Measurements from ENCODE around the gene PLEKHJ1.

The PLEKHJ1 gene

DNA sequence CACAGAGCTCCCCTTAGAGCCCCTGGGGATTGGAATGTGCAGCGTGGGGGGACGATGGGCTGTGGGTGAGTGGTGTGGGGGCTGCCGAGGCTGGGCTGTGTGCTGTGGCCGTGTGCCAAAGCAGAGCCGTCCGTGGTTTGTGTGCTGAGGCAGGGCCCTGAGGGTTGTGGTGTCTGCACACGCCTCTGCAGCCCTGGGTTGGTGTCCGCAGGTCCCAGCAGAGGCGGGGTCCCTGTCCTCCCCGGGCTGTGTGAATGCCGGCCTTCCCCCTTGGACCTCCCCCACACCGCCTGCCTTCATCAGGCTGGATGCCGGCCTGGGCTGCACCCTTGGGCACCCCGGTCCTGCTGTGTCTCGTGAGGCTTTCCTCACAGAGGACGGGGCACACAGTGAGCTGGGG is 46.2 kb downstream of the PLEKHJ1 start:
- Mint-ChIP-seq H3K9me3 (peaks cover 0 to 3% of the 10 kb centered on the region in 2 donors), H3K36me3 (peaks cover 65 to 74% of the 10 kb centered on the region in 2 donors), H3K4me1 (peaks cover 23 to 64% of the 10 kb centered on the region in 2 donors), H3K27ac (no peak overlapping the region), H3K4me3 (no peak overlapping the region), H3K27me3 (no peaks in the 10 kb centered on the region)
- no peak for DNase-seq
- ATAC-seq (replicated peaks): no peak

DNA sequence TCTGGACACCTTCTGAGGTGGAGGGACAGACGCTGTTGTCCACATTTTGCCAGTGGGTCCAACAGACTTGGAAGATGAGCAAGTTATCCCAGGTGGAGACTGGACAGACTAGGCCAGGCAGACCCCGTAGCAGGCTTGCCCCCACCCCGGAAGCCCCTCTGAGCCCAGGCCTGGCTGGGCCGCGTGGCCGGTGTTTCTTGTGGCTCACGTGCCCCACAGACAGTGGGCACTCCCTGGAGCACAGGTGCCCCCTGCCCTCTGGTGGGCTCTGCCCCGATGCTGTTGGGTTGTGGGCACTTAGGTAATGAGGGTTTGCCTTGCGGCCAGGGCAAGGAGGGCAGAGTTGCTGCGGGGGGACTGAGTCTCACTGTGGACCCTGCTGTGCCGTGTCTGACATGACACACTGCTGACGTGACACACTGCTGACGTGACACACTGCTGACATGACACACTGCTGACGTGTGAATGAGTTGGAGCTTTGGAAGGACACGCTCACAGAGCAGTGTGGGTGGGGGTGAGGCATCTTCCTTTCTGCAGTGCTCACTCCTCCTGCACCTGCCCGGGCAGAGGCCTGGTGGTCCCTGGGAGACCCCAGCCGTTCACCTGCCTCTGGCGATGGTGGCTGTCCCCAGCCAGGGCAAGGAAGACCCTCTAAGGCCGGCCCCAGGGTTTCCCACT is 47.3 kb downstream of the PLEKHJ1 start:
- Mint-ChIP-seq H3K36me3 (peaks cover 69 to 80% of the 10 kb centered on the region in 2 donors), H3K9me3 (peaks cover 0 to 3% of the 10 kb centered on the region in 2 donors), H3K4me1 (peaks cover 30 to 74% of the 10 kb centered on the region in 2 donors), H3K27me3 (no peaks in the 10 kb centered on the region), H3K27ac (peak overlapping the region; percentile 65), H3K4me3 (peak overlapping the region in 1 of 2 donors; percentile 20)
- ATAC-seq (replicated peaks) (no peak), DNase-seq (no peak)

DNA sequence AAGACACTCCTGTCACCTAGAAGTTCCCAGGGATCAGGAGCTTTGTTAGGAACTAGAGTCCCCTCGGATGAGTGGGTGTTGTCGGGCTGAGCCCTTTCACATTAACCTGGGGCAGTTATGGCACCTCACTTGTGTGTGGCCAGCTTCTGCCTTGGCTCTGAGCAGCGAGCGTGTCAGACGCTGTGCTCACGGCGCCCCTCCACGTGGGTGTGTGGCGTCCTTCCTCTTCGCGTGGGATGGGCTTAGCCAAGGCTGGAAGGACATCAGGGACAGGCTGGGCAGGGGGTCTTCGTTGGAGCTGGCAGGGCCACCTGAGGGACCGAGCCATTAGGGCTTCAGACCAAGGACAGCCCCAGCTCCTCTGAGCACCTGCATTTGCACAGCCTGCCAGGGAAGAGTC is 49.0 kb downstream of the PLEKHJ1 start:
- peaks cover 40 to 83% of the 10 kb centered on the region in 2 donors for H3K4me1 Mint-ChIP-seq
- H3K27ac Mint-ChIP-seq: peak overlapping the region; percentile 77
- DNase-seq (no peak), ATAC-seq (replicated peaks) (no peak)
- no peaks in the 10 kb centered on the region for H3K27me3 Mint-ChIP-seq
- H3K4me3 Mint-ChIP-seq: peak overlapping the region; percentile 48 to 71
- peaks cover 63 to 71% of the 10 kb centered on the region in 2 donors for H3K36me3 Mint-ChIP-seq
- peaks cover 0 to 3% of the 10 kb centered on the region in 2 donors for H3K9me3 Mint-ChIP-seq

DNA sequence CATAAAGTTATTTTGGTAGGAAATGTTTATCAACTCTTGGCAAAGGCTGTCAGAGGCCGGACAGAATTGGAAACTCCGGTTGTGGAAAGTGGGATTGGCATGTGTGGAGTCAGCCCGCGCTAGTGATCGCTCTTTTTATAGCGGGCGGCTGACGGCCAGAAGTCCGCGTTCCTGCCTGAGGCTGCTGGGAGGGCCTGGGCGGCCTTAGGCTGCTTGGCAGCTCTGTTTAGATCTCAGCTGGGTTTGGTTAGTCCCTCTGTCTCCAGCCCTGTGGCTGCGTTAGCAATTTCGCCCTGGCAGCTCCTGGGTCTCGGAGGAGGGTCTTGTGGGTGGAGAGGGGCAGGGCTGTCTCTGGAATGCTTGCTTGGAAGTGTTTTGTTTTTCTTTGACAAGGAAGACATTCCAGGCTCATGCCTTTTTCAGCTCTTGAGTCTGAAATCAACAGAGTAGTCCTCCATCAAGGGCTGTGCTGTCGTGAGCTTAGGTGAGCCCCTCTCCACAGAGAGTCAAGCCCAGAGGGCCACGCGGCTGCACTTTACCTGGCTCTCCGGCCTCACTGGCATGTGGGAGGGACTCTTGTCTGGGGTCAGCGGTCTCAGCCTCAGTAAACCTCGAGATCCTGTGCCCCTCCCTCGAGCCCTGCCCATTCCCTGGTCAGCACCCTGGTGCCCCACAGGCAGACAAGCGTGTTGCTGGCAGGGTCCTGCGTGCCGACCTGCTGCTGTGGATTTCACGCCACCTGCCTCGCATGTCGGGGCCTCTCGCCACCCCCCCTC is 49.9 kb downstream of the PLEKHJ1 start:
- DNase-seq (no peak), ATAC-seq (replicated peaks) (no peak)
- Mint-ChIP-seq H3K27ac (no peak overlapping the region), H3K36me3 (peaks cover 62 to 71% of the 10 kb centered on the region in 2 donors), H3K4me1 (peaks cover 44 to 86% of the 10 kb centered on the region in 2 donors), H3K9me3 (peaks cover 0 to 3% of the 10 kb centered on the region in 2 donors), H3K27me3 (no peaks in the 10 kb centered on the region), H3K4me3 (no peak overlapping the region)

DNA sequence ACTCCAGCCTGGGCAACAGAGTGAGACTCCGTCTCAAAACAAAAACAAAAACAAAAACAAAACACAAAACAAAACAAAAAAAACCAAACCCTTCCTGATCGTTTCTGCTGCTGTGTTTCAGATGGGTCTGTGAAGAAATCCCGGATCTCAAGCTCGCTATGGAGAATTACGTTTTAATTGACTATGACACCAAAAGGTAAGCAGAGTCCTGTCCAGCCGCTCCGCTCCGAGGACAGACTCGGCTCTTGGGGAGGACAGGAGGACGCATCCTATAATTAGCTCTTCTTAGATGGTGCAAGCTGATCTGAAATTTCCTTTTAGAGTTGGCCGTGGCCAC is 50.4 kb downstream of the PLEKHJ1 start:
- peaks cover 48 to 87% of the 10 kb centered on the region in 2 donors for H3K4me1 Mint-ChIP-seq
- no peaks in the 10 kb centered on the region for H3K27me3 Mint-ChIP-seq
- H3K27ac Mint-ChIP-seq: peak overlapping the region; percentile 67
- ATAC-seq (replicated peaks) (no peak), DNase-seq (no peak)
- H3K36me3 Mint-ChIP-seq: peaks cover 60 to 72% of the 10 kb centered on the region in 2 donors
- H3K9me3 Mint-ChIP-seq: peaks cover 0 to 3% of the 10 kb centered on the region in 2 donors
- H3K4me3 Mint-ChIP-seq: no peak overlapping the region

DNA sequence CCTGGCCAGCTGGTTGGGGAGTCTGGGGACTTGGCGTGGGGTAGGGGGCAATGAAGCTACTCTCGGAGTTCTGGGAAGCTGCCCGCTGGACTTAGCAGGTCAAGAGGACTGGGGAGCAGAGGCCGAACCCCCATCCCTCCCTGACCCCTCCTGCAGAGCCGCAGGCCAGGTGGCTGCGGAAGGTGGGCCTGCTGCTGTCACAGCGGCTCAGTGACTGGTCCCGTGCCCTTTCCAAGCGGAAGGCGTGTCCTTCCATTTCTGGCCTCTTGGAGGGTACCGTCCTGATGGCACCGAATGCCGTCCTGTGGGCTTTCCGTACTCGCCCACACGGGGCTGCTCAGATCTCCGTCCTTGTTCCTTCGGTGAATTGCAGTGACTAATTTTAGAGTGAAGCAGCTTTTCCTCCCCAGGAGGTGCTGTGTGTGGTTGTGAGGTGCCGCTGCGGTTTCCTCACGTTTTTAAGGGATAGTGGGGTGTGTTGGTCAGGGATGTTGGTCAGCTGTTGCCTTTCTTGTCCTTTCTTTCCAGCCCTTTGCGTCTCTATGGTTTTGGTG is 51.6 kb downstream of the PLEKHJ1 start:
- no peak for DNase-seq
- no peak for ATAC-seq (replicated peaks)
- Mint-ChIP-seq H3K9me3 (peaks cover 0 to 3% of the 10 kb centered on the region in 2 donors), H3K36me3 (peaks cover 63 to 77% of the 10 kb centered on the region in 2 donors), H3K4me1 (peaks cover 56 to 98% of the 10 kb centered on the region in 2 donors), H3K27ac (no peak overlapping the region), H3K4me3 (peak overlapping the region in 1 of 2 donors; percentile 32), H3K27me3 (no peaks in the 10 kb centered on the region)
